GM12891 (cell line): ENCODE measurements around the gene ZSWIM5.

Experiments used
- POLR2A ChIP-seq: IDR thresholded peaks from 2 replicates; pipeline ENCODE4 v1.6.1; 2011; ENCODE audit warnings: low read depth, low read length, control low read depth
- POU2F2 ChIP-seq: IDR thresholded peaks from 2 replicates; pipeline ENCODE4 v1.6.1; 2011; ENCODE audit warnings: low read depth, mild to moderate bottlenecking, control low read depth, low read length, moderate library complexity

DNA sequence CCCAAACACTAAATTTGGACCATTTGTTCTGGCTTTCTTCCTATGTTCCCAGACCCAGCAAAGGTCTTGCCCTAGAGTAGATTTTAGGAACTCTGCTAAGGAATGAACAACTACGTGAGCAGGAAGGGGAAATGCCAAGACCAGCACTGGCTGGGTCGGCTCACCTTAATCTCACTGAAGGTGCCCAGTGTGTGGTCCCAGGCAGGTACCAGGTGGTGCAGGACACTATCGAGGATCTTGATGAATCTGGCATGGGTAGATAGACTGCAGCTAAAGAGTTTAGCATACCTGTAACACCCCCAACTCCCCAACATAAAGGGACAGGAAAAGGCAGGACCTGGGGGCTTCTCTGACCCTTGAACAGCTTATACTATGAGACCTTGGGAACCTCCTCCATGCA, 198.3 kb downstream of the ZSWIM5 start:
- TF ChIP-seq POU2F2 (no peak), POLR2A (no peak)
